Bronchial epithelial cell (primary cell): Measurements from ENCODE around the gene CEP104. TPM values are rescaled to one million over a fixed set of nuclear protein-coding genes. Genes with fewer than 3 reads are reported as not detected.

Experiments
- DNase-seq: peaks from one replicate; pipeline ENCODE4 v3.0.0-alpha.2; 2010; ENCODE audit warnings: low read depth
- FAIRE-seq: peaks from 2 replicates; lab custom pipeline; 2011; peaks lifted over from hg19 to GRCh38; lab: Jason Lieb, UNC
- H3K27me3 ChIP-seq: 2 replicates; pipeline ENCODE4 v1.5.1; 2011; ENCODE audit warnings: low read length; ENCODE audit not compliant: control insufficient read depth, insufficient read depth
- H3K36me3 ChIP-seq: 2 replicates; pipeline ENCODE4 v1.5.1; 2011; ENCODE audit warnings: low read length; ENCODE audit not compliant: control insufficient read depth, insufficient read depth
- H3K4me3 ChIP-seq: 2 replicates; pipeline ENCODE4 v1.5.1; 2011; ENCODE audit warnings: mild to moderate bottlenecking, low read depth, low read length, control low read depth
- total RNA-seq: library from RNA; depleted of rRNA; stranded (reverse); fragments of >200 nt; gene quantifications from 2 replicates; pipeline ENCODE4 v1.2.1, GENCODE V29; 2014
- TF ChIP-seq, protein P1 (sequence below): IDR thresholded peaks from 2 replicates; pipeline ENCODE4 v1.5.1; 2011; ENCODE audit warnings: mild to moderate bottlenecking, moderate library complexity, low read length, control low read depth, inconsistent platforms; ENCODE audit not compliant: insufficient read depth, severe bottlenecking

CEP104 gene
- total RNA-seq, 1 donor from 2014 or later, result 15.3 TPM

DNA sequence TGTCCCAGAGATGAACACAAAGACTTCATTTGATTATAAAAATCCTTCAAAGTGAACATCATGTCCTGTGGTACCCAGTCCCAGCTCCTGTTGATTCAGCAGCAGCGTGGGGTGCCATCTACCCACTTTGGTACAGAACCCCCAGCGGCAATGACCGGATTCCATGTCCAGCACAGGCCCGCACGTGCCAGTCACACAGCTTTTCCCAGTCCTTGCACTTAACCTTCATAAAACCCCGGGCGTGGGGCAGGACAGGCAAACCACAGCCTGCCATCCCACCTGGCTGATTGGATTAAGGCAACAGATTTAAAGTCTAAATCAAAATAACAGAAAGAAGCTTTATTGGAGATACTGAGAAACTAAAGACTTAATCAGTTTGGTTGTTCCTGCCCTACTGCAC, 15.5 kb downstream of the CEP104 start:
- FAIRE-seq (no peak), DNase-seq (no peak)
- TF ChIP-seq, protein P1, sequence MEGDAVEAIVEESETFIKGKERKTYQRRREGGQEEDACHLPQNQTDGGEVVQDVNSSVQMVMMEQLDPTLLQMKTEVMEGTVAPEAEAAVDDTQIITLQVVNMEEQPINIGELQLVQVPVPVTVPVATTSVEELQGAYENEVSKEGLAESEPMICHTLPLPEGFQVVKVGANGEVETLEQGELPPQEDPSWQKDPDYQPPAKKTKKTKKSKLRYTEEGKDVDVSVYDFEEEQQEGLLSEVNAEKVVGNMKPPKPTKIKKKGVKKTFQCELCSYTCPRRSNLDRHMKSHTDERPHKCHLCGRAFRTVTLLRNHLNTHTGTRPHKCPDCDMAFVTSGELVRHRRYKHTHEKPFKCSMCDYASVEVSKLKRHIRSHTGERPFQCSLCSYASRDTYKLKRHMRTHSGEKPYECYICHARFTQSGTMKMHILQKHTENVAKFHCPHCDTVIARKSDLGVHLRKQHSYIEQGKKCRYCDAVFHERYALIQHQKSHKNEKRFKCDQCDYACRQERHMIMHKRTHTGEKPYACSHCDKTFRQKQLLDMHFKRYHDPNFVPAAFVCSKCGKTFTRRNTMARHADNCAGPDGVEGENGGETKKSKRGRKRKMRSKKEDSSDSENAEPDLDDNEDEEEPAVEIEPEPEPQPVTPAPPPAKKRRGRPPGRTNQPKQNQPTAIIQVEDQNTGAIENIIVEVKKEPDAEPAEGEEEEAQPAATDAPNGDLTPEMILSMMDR, result no peak
- H3K36me3 ChIP-seq, result peaks cover 25% of the 10 kb centered on the region
- no peak overlapping the region for H3K4me3 ChIP-seq
- H3K27me3 ChIP-seq, result no peaks in the 10 kb centered on the region

DNA sequence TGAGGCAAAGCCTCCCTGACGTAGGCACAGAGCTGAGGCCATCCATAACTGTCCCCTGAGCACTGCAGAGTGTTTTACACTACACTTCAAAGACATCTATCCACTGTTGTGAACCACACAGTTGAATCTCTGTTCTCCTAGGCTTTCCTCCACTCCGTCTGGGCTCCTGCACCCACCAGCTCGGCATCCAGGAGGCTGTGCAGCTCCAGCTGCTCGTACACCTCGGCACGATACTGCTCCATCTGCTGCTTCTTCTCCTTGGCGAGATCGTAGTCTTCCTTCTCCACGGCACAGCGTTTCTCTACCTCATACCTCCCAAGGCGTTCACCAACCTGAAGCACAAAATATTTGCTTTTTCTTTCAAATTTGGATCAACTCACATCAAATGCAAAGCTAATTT, 18.2 kb downstream of the CEP104 start:
- DNase-seq (no peak), FAIRE-seq (peak; percentile 58)
- no peak overlapping the region for H3K4me3 ChIP-seq
- peaks cover 27% of the 10 kb centered on the region for H3K36me3 ChIP-seq
- TF ChIP-seq, protein P1, result no peak
- H3K27me3 ChIP-seq, result no peaks in the 10 kb centered on the region

DNA sequence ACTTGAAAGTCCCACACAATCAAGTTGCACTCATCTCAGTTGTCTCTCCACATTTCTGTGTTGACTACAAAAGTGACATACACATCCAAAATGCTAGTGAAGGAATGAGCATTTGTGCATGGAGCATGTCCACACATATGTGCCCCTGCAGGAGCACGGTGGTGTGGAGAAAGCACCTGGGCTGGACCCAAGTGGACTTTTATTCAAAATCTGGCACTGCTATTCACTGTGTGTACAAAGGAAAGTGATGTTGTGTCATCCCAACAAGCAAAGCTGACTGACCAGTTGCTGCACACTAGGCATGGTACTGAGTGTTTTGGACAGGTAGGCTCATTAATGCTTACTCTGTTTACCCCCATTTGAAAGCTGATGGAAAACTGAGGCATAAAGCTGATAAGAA, 19.3 kb downstream of the CEP104 start:
- H3K36me3 ChIP-seq, result peaks cover 26% of the 10 kb centered on the region
- no peak overlapping the region for H3K4me3 ChIP-seq
- TF ChIP-seq, protein P1, result no peak
- DNase-seq, result no peak
- no peaks in the 10 kb centered on the region for H3K27me3 ChIP-seq
- FAIRE-seq, result peak; percentile 89

DNA sequence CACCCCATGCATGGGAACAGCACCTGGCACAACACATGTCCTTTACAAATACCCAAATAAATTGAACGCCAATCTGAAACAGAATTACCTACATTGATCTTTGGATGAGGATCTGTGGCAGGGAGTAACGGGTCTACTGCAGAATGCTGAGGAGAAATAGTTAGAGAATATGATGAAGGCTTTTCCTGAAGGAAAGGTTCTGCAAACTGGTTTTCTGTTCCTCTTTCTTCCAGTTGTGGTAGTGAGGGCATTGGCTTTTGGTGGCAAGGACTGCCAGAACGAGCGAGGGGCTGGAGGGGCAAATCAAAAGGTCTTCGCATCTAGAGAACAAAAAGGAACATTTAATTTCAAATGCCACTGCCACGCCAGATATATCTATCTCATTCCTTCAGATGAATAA, 19.8 kb downstream of the CEP104 start:
- no peak for DNase-seq
- H3K4me3 ChIP-seq, result no peak overlapping the region
- TF ChIP-seq, protein P1, result no peak
- FAIRE-seq, result no peak
- peaks cover 27% of the 10 kb centered on the region for H3K36me3 ChIP-seq
- no peaks in the 10 kb centered on the region for H3K27me3 ChIP-seq

DNA sequence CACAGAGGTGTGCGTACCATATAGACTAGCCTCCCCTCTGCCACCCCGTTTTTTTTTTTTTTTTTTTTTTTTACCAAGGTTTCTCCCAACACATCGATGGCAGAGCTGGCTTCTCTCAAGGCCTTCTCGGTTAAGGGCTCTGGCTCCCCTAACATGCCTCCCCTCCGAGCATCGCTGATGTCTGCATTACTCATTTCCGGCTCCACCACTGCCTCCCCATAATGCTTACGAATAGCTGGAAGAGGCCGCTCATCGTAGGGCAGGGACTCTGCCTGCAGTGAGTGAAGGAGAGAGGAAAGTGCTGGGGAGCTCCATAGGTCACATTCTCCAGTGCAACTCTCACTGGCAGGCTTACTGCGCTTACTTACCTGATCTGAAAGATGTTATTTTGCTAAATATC, 20.6 kb downstream of the CEP104 start:
- no peak overlapping the region for H3K4me3 ChIP-seq
- no peak for FAIRE-seq
- DNase-seq, result no peak
- H3K27me3 ChIP-seq, result no peaks in the 10 kb centered on the region
- TF ChIP-seq, protein P1, result no peak
- H3K36me3 ChIP-seq, result peaks cover 26% of the 10 kb centered on the region

DNA sequence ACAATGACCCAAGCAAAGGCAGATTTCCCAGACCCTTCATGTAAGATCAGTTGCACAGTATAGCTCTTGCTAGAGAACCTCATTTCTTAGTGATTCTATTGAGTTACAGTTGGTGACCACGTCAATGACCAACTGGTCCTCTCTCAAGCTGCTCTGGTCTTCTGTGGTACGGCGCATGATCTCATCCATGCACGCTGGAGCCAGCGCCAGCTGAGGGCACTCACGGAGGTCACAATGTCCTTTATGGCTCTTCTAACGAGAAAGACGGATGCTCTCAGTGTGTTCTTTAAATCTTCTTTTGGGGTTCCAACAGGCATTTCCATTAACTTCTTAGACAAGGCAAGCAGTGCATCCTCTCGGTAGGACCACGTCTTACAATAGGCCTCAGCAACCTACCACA, 22.3 kb downstream of the CEP104 start:
- DNase-seq, result no peak
- H3K27me3 ChIP-seq, result no peaks in the 10 kb centered on the region
- peaks cover 26% of the 10 kb centered on the region for H3K36me3 ChIP-seq
- TF ChIP-seq, protein P1, result no peak
- no peak for FAIRE-seq
- no peak overlapping the region for H3K4me3 ChIP-seq
